AG09319 (cell line): Measurements from ENCODE around the gene RHAG.

Experiments used
- DNase-seq: peaks from one replicate; pipeline ENCODE4 v3.0.0-alpha.2; 2010; ENCODE audit warnings: low read depth; ENCODE audit errors: extremely low read depth
- TF ChIP-seq, protein P1 (sequence below): IDR thresholded peaks from 2 replicates; pipeline ENCODE4 v1.5.1; 2011; ENCODE audit warnings: low read depth, mild to moderate bottlenecking, inconsistent platforms, low read length, moderate library complexity

RHAG gene

DNA sequence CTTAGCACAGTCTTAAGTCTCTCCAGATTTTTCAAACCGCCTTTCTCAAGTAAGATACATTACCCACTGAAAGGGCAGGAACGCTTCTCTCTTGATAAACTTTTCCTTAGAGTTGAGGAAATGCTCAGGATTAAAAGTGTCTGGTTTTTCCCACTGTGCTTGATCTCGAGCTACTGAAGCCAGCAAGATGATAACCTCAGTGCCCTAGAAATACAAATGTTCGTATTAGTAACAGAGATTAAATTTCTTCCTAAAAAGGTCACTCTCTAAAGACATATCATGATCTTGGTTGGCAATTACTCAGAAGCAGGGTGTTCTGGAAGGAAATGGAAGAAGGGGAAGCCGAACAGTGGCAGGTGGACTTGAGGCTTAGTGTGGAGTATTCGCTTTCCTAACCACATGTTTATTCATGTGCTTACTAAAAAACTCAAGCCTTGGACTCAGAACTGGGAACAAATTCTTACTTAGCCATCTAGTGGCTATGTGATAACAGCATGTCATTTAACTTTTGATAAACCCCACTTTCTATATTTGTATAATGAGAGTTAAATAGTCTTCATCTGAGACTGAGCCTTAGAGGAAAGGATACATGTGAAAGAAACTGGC lies 66.1 kb downstream of the RHAG start:
- TF ChIP-seq, protein P1, sequence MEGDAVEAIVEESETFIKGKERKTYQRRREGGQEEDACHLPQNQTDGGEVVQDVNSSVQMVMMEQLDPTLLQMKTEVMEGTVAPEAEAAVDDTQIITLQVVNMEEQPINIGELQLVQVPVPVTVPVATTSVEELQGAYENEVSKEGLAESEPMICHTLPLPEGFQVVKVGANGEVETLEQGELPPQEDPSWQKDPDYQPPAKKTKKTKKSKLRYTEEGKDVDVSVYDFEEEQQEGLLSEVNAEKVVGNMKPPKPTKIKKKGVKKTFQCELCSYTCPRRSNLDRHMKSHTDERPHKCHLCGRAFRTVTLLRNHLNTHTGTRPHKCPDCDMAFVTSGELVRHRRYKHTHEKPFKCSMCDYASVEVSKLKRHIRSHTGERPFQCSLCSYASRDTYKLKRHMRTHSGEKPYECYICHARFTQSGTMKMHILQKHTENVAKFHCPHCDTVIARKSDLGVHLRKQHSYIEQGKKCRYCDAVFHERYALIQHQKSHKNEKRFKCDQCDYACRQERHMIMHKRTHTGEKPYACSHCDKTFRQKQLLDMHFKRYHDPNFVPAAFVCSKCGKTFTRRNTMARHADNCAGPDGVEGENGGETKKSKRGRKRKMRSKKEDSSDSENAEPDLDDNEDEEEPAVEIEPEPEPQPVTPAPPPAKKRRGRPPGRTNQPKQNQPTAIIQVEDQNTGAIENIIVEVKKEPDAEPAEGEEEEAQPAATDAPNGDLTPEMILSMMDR, result no peak; the same call in 1 of the 2 replicates
- DNase-seq, result no peak

DNA sequence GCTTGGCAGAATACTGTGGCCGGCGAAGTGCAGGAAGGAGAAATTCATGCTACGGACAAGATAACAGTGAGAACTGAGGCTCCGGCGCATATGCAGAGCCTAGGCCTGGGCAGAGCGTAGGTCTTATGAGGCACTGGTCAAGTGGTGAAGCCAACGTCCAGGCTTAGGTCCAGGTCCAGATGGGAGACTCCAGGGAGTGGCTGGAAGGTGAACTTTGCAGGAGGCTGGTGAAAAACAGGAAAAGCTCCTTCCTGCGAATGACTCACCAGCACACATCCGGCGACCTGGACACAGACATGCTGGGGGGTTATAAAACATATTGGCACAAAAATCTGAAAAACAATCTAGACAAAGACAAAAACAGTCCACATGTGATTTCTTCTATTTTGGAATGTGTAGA lies 70.8 kb downstream of the RHAG start:
- TF ChIP-seq, protein P1, result no peak
- DNase-seq, result no peak

DNA sequence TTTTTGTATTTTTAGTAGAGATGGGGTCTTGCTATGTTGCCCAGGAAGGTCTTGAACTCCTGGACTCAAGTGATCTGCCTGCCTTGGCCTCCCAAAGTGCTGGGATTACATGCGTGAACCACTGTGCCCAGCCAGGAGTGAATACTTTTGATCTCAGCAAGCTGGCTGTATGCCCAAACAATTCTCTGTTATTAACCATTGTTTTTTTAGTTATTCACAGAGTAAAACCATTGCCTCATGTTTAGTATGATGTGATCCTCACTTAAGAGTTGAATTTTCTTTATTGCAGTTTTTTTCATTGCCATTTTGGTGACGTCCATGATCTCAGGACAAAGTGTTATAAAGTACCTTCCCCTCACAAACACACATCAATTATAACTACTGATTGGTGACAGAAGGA lies 71.4 kb downstream of the RHAG start:
- no peak for DNase-seq
- TF ChIP-seq, protein P1, result no peak

DNA sequence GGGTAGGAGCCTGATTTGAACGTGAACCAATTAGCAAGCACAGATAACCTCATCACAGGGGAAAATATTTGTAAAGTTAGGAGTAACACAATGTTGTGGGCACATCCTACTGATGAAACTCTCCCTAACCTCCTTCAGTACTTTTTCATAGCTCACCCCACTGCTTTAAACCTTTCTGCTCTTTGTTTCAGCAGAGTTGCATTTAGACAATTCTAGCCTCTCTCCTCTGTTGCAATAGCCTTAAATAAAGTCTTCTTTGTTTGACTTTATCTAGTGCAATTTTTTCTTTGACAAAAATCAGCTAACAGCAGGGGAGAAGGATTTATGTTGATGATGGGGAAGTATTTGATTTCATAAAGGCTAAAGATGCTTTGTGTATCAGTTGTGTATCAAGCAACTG lies 72.1 kb downstream of the RHAG start:
- no peak for DNase-seq
- TF ChIP-seq, protein P1, result no peak

DNA sequence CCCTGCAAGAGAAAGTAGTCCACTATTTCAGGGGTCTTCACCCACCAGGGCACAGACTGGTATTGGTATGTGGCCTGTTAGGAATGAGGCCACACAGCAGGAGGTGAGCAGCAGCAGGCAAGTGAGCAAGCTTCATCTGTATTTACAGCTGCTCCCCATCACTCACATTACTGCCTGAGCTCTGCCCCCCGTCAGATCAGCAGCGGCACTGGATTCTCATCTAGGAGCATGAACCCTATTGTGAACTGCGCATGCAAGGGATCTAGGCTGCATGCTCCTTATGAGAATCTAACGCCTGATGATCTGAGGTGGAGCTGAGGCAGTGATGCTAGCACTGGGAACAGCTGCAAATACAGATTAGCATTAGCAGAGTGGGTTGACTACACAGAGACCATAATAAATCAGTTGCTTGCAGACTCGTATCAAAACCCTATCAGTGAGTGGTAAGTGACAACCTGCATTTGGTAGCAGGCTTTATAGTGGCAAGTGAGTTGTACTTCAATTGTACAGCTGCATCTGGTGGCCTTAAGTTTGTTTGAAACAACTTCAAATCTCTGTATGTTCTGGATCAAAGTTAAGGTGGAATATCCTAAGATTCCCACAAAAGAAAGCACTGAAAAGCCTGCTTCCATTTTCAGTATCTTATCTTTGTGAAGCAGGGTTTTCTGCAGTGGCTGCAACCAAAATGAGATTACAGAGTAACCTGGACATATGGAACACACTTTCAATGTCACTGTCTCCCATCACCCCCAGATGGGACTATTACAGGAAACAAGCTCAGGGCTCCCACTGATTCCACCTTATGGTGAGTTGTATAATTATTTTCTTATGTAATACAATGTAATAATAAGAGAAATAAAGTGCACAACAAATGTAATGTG lies 73.4 kb downstream of the RHAG start:
- no peak for DNase-seq
- TF ChIP-seq, protein P1, result no peak

DNA sequence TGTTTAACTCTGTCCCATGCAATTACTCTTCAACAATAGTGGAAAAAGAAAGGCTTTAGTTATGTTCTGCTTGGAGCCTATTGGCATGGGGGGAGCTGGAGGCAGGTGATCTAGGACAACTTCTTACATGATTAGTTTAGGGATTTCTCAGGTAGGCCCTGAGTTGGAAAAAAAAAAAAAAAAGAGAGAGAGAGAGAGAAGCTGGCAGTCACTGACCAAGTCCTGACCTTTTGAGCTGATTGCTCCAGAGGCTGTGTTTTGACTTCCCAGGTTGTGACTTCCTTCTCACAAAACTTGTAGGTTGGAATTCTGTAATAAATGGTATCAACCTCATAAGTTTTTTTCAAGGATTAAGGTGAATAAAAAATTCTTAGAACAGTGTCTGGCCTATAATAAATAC lies 78.4 kb downstream of the RHAG start:
- no peak for DNase-seq
- TF ChIP-seq, protein P1, result no peak

DNA sequence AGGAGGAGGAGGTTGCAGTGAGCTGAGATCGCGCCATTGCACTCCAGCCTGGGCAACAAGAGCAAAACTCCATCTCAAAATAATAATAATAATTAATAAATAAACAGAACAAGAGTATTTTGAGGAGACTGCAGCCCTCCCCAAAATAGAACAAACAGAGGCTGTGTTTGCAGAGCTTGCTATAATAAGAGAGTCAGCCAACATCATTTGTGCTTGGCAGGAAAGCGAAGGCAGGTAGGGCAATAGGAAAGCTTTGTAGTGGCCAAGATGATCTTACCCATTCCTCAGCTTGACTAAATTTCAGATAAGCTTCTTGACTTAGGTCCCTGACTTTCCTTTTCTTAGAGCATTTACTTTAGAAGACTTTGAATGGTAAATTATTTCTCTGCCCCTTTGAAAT lies 79.5 kb downstream of the RHAG start:
- TF ChIP-seq, protein P1, result no peak
- no peak for DNase-seq
